GM19395 (cell line): ENCODE data around the gene COG4.

ENCODE experiments used
- ATAC-seq: cut with Tn5 transposase; IDR thresholded peaks from one replicate; pipeline ENCODE4 v1.9.1; 2021; ENCODE audit warnings: mild to moderate bottlenecking, moderate library complexity; ENCODE audit not compliant: unreplicated experiment

COG4 gene

GRCh38 chr16:70527315-70527996, 4.1 kb upstream of the COG4 start:
- no peak for ATAC-seq

GRCh38 chr16:70526403-70526802, 3.0 kb upstream of the COG4 start:
- ATAC-seq, result no peak

- peak; percentile 4 for ATAC-seq
Observed at GRCh38 chr16:70524399-70524825, 1.1 kb upstream of the COG4 start.

GRCh38 chr16:70523743-70524398, 517 bp upstream of the COG4 start, which contains the start of gene SF3B3:
TSS of gene SF3B3 (plus strand) at chr16:70523816. CDS start at chr16:70526657, 2,841 bp downstream.
- ATAC-seq, result peak; percentile 59

GRCh38 chr16:70522216-70523075, 908 bp downstream of the COG4 start:
- no peak for ATAC-seq

- no peak for ATAC-seq
Observed at GRCh38 chr16:70520612-70521297, 2.6 kb downstream of the COG4 start.

- ATAC-seq, result no peak
Observed at GRCh38 chr16:70512456-70512855, 10.9 kb downstream of the COG4 start.

GRCh38 chr16:70511833-70512232, 11.5 kb downstream of the COG4 start:
- ATAC-seq, result no peak

GRCh38 chr16:70510216-70510615, 13.1 kb downstream of the COG4 start:
- ATAC-seq, result no peak

- ATAC-seq, result no peak
Observed at GRCh38 chr16:70508752-70509151, 14.6 kb downstream of the COG4 start.

GRCh38 chr16:70496513-70496912, 26.8 kb downstream of the COG4 start:
- no peak for ATAC-seq

GRCh38 chr16:70495425-70496182, 27.8 kb downstream of the COG4 start:
- ATAC-seq, result no peak

GRCh38 chr16:70494777-70495176, 28.6 kb downstream of the COG4 start:
- no peak for ATAC-seq

GRCh38 chr16:70494202-70494770, 29.1 kb downstream of the COG4 start:
- ATAC-seq, result no peak

GRCh38 chr16:70493802-70494201, 29.6 kb downstream of the COG4 start:
- no peak for ATAC-seq

- ATAC-seq, result no peak
Observed at GRCh38 chr16:70490261-70490660, 33.1 kb downstream of the COG4 start.

GRCh38 chr16:70484867-70485266, 38.5 kb downstream of the COG4 start:
- no peak for ATAC-seq

- ATAC-seq, result peak; percentile 69
Observed at GRCh38 chr16:70483426-70483825, 39.9 kb downstream of the COG4 start.

GRCh38 chr16:70482624-70483023, 40.7 kb downstream of the COG4 start:
- no peak for ATAC-seq
